A673 (cell line): ENCODE measurements around the gene KIRREL3. TPM values are rescaled to one million over a fixed set of nuclear protein-coding genes. Genes with fewer than 3 reads are reported as not detected.
A peak's percentile ranks its signal among the peaks of the same experiment; 100 is the strongest.

Experiments
- BruUV-seq: library from RNA; stranded (reverse); fragments of 400-500 nt; replicated peaks from 2 replicates; lab custom pipeline; 2021; lab: Mats Ljungman, UMichigan
- CTCF ChIA-PET: fragments of 300-600 bp; sonication (Branson Sonifier 250); formaldehyde crosslinking; loops from one replicate; lab custom pipeline; 2022; ENCODE audit warnings: antibody characterized with exemption; lab: Charles Lee
- POLR2A ChIA-PET: fragments of 300-600 bp; sonication (Branson Sonifier 250); formaldehyde crosslinking; loops from one replicate; lab custom pipeline; 2022; ENCODE audit warnings: antibody characterized with exemption; ENCODE audit not compliant: low non-redundant PET; lab: Charles Lee
- DNase-seq: peaks from one replicate; pipeline ENCODE4 v3.0.0-alpha.2; 2015; ENCODE audit warnings: low spot score
- H3K27ac ChIP-seq: fragments of 200-600 bp; sonication (generic); 2 replicates; pipeline ENCODE4 v1.5.1; 2016; ENCODE audit warnings: mixed run types, low read depth, mild to moderate bottlenecking, mixed read lengths, antibody characterized with exemption, low read length; ENCODE audit not compliant: poor library complexity, severe bottlenecking
- H3K27me3 ChIP-seq: fragments of 200-600 bp; sonication (generic); replicated peaks from 2 replicates; pipeline ENCODE4 v1.6.1; 2017; ENCODE audit warnings: mixed run types, low read depth, mild to moderate bottlenecking, mixed read lengths, antibody characterized with exemption, low read length; ENCODE audit not compliant: insufficient read depth, poor library complexity
- H3K36me3 ChIP-seq: fragments of 200-600 bp; sonication (generic); 2 replicates; pipeline ENCODE4 v1.6.1; 2016; ENCODE audit warnings: mixed run types, mild to moderate bottlenecking, mixed read lengths, antibody characterized with exemption, low read length; ENCODE audit not compliant: insufficient read depth, poor library complexity, severe bottlenecking
- H3K4me1 ChIP-seq: fragments of 200-600 bp; sonication (generic); 2 replicates; pipeline ENCODE4 v1.6.1; 2017; ENCODE audit warnings: mixed run types, mild to moderate bottlenecking, mixed read lengths, antibody characterized with exemption, low read length; ENCODE audit not compliant: insufficient read depth, poor library complexity, severe bottlenecking
- H3K4me3 ChIP-seq: fragments of 200-600 bp; sonication (generic); 2 replicates; pipeline ENCODE4 v1.5.1; 2016; ENCODE audit warnings: low read depth, mixed run types, mild to moderate bottlenecking, mixed read lengths, low read length; ENCODE audit not compliant: poor library complexity, severe bottlenecking
- H3K9me3 ChIP-seq: fragments of 200-600 bp; sonication (generic); 2 replicates; pipeline ENCODE4 v1.6.1; 2016; ENCODE audit warnings: mixed run types, low read depth, mild to moderate bottlenecking, mixed read lengths, antibody characterized with exemption, low read length; ENCODE audit not compliant: poor library complexity, severe bottlenecking
- CTCF ChIP-seq: fragments of 300-800, 200-600 bp; sonication (generic); conservative IDR thresholded peaks from 2 replicates; pipeline ENCODE4 v1.5.1; 2017; ENCODE audit warnings: low read depth, mild to moderate bottlenecking, antibody characterized with exemption, low read length, moderate library complexity, mixed read lengths
- EZH2 ChIP-seq: fragments of 200-600 bp; sonication (generic); IDR thresholded peaks from 2 replicates; pipeline ENCODE4 v1.6.1; 2017; ENCODE audit warnings: borderline replicate concordance, low read depth, mild to moderate bottlenecking, mixed read lengths, antibody characterized with exemption, low read length; ENCODE audit not compliant: poor library complexity, severe bottlenecking
- intact Hi-C: fragments of 100-400 bp; cut with micrococcal nuclease; formaldehyde crosslinking; loops from one replicate; pipeline ENCODE4 v1.10.0; 2022; ENCODE audit not compliant: unreplicated experiment
- total RNA-seq: library from RNA; stranded (reverse); gene quantifications from 2 replicates; pipeline ENCODE4 v1.2.3, GENCODE V29; 2021

KIRREL3 gene
- total RNA-seq, 1 experiment from 2014 or later, result not detected

GRCh38 chr11:126653040-126653439 is 347.5 kb downstream of the KIRREL3 start:
- H3K27me3 ChIP-seq, result peaks cover 12% of the 10 kb centered on the region
- CTCF ChIA-PET, result no interaction called here
- TF ChIP-seq EZH2 (no peak), CTCF (no peak)
- POLR2A ChIA-PET, result no interaction called here
- no peak overlapping the region for H3K27ac ChIP-seq
- BruUV-seq, result no TSS peak
- no peak for DNase-seq
- no peaks in the 10 kb centered on the region for H3K36me3 ChIP-seq
- intact Hi-C loops, result no loop called here
- H3K9me3 ChIP-seq, result no peaks in the 10 kb centered on the region
- no peak overlapping the region for H3K4me3 ChIP-seq
- no peaks in the 10 kb centered on the region for H3K4me1 ChIP-seq

DNA sequence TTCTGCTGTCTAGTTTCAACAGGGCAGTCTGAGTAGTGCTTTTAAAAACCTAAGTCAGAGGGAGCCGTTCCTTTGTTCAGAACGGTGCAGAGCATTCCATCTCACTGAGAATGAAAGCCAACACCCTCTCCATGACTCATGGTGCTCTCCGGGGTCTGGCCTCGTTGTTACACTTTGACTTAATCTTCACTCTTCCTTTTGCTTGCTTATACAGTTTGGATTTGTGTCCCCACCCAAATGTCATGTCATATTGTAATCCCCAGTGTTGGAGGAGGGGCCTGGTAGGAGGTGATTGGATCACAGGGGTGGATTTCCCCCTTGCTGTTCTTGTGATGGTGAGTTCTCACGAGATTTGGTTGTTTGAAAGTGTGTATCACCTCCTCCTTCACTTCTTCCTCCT is 352.8 kb downstream of the KIRREL3 start:
- no peak for TF ChIP-seq EZH2
- no peak for TF ChIP-seq CTCF
- Histone ChIP-seq H3K36me3 (no peaks in the 10 kb centered on the region), H3K4me1 (no peaks in the 10 kb centered on the region), H3K9me3 (no peaks in the 10 kb centered on the region), H3K4me3 (no peak overlapping the region), H3K27ac (no peak overlapping the region), H3K27me3 (peaks cover 2% of the 10 kb centered on the region)
- DNase-seq, result peak; percentile 45
- intact Hi-C loops, result no loop called here
- ChIA-PET CTCF (no interaction called here), POLR2A (no interaction called here)
- no TSS peak for BruUV-seq

GRCh38 chr11:126646701-126647557 is 353.6 kb downstream of the KIRREL3 start:
- Histone ChIP-seq H3K27ac (no peak overlapping the region), H3K36me3 (no peaks in the 10 kb centered on the region), H3K27me3 (no peaks in the 10 kb centered on the region), H3K4me3 (no peak overlapping the region), H3K4me1 (no peaks in the 10 kb centered on the region), H3K9me3 (no peaks in the 10 kb centered on the region)
- TF ChIP-seq CTCF, result no peak
- no TSS peak for BruUV-seq
- ChIA-PET CTCF (no interaction called here), POLR2A (no interaction called here)
- intact Hi-C loops, result no loop called here
- no peak for DNase-seq
